Right cardiac atrium (tissue), 5 donors: Measurements from ENCODE around the gene SIX4. TPM values are rescaled to one million over a fixed set of nuclear protein-coding genes. Genes with fewer than 3 reads are reported as not detected.

ENCODE experiments used
- ATAC-seq, 2 donors: fragments of 200-7000 bp; cut with Tn5 transposase; one replicate each; pipeline versions ENCODE4 v1.8.0 to v1.9.1; 2020; ENCODE audit warnings: moderate library complexity in 2 of 2, mild to moderate bottlenecking in 1 of 2
- DNase-seq, 3 donors: peaks; one replicate each; pipeline ENCODE4 v3.0.0-alpha.2; 2020
- H3K27ac ChIP-seq: one replicate; pipeline ENCODE4 v1.5.1; 2013; ENCODE audit warnings: mild to moderate bottlenecking, low read length, control low read depth, moderate library complexity
- H3K27me3 ChIP-seq: one replicate; pipeline ENCODE4 v1.6.1; 2013; ENCODE audit not compliant: control insufficient read depth, insufficient read depth
- H3K4me1 ChIP-seq: one replicate; pipeline ENCODE4 v1.6.1; 2013; ENCODE audit warnings: low read length; ENCODE audit not compliant: control insufficient read depth, insufficient read depth
- H3K4me3 ChIP-seq: one replicate; pipeline ENCODE4 v1.5.1; 2013; ENCODE audit warnings: low read length, control low read depth
- H3K9me3 ChIP-seq: one replicate; pipeline ENCODE4 v1.6.1; 2013; ENCODE audit warnings: low read length; ENCODE audit not compliant: control insufficient read depth
- WGBS: extraction: QIAGEN DNeasy Blood & Tissue Kit; methylation state at CpG from one replicate; pipeline ENCODE4 v1.1.7; 2013; 5-methylcytosine and 5-hydroxymethylcytosine counted together
- intact Hi-C, 4 donors: fragments of 100-400 bp; cut with DNase I; formaldehyde crosslinking; loops; one replicate each; pipeline versions ENCODE4 v1.11.0 to v1.14.0; 2022 to 2023
- polyA plus RNA-seq: library from polyadenylated mRNA; stranded (reverse); fragments of 200-250 nt; gene quantifications from one replicate; pipeline ENCODE4 v1.2.3, GENCODE V29; 2013
- total RNA-seq, 4 donors: library from RNA; stranded (reverse); fragmentation: NEBNext Ultra II Directional; extraction: Animal tissue kit (Norgen Biotek cat#: 25700); gene quantifications; one replicate each; pipeline ENCODE4 v1.2.1, GENCODE V29; 2021
- donor health status: healthy with polysubstance abuse.
- donor health status: DM: no; HTN: yes; CAD: no.
- donor health status: DM: no; HTN: no; CAD: no.
- donor health status: DM: no; HTN: yes; CAD: no; lungs with severe emphysema.
- donor health status: DM: yes; HTN: yes; CAD: no.

Gene SIX4
- total and polyA plus RNA-seq, 5 donors = 1.1 to 4.1 (median 3.2) TPM

GRCh38 chr14:60684203-60684602, 39.9 kb downstream of the SIX4 start:
- Histone ChIP-seq H3K27ac (no peak overlapping the region), H3K4me3 (no peak overlapping the region), H3K9me3 (no peaks in the 10 kb centered on the region), H3K4me1 (no peaks in the 10 kb centered on the region), H3K27me3 (no peaks in the 10 kb centered on the region)
- DNase-seq (no peak), ATAC-seq (no peak)
- intact Hi-C loops = no loop called here
- 70% methylated on average over 2 of the region's 2 CpGs for WGBS

GRCh38 chr14:60681271-60681670, 42.9 kb downstream of the SIX4 start:
- Histone ChIP-seq H3K9me3 (no peaks in the 10 kb centered on the region), H3K4me3 (no peak overlapping the region), H3K4me1 (no peaks in the 10 kb centered on the region), H3K27ac (no peak overlapping the region), H3K27me3 (no peaks in the 10 kb centered on the region)
- no peak for DNase-seq
- intact Hi-C loops = no loop called here
- ATAC-seq = no peak

- 92% methylated on average over 3 of the region's 3 CpGs for WGBS
- intact Hi-C loops = no loop called here
- DNase-seq = no peak
- Histone ChIP-seq H3K4me3 (no peak overlapping the region), H3K4me1 (no peaks in the 10 kb centered on the region), H3K27ac (no peak overlapping the region), H3K9me3 (no peaks in the 10 kb centered on the region), H3K27me3 (no peaks in the 10 kb centered on the region)
- ATAC-seq = no peak
Observed at GRCh38 chr14:60680511-60680910, 43.6 kb downstream of the SIX4 start.

GRCh38 chr14:60679566-60680258, 44.4 kb downstream of the SIX4 start:
- no peaks in the 10 kb centered on the region for H3K4me1 ChIP-seq
- no peak for DNase-seq
- 68% methylated on average over 4 of the region's 4 CpGs for WGBS
- intact Hi-C loops = no loop called here
- H3K27me3 ChIP-seq = no peaks in the 10 kb centered on the region
- ATAC-seq = no peak
- H3K27ac ChIP-seq = no peak overlapping the region
- no peak overlapping the region for H3K4me3 ChIP-seq
- no peaks in the 10 kb centered on the region for H3K9me3 ChIP-seq

GRCh38 chr14:60677701-60678100, 46.5 kb downstream of the SIX4 start:
- intact Hi-C loops = no loop called here
- ATAC-seq = no peak
- Histone ChIP-seq H3K9me3 (no peaks in the 10 kb centered on the region), H3K27me3 (no peaks in the 10 kb centered on the region), H3K4me1 (no peaks in the 10 kb centered on the region), H3K27ac (no peak overlapping the region), H3K4me3 (no peak overlapping the region)
- no peak for DNase-seq

- 77% methylated on average over 3 of the region's 3 CpGs for WGBS
- H3K27me3 ChIP-seq = no peaks in the 10 kb centered on the region
- no peaks in the 10 kb centered on the region for H3K4me1 ChIP-seq
- ATAC-seq (no peak), DNase-seq (no peak)
- H3K4me3 ChIP-seq = no peak overlapping the region
- no peak overlapping the region for H3K27ac ChIP-seq
- intact Hi-C loops = no loop called here
- no peaks in the 10 kb centered on the region for H3K9me3 ChIP-seq
Observed at GRCh38 chr14:60670989-60671388, 53.2 kb downstream of the SIX4 start.

- H3K4me3 ChIP-seq = no peak overlapping the region
- H3K4me1 ChIP-seq = no peaks in the 10 kb centered on the region
- intact Hi-C loops = no loop called here
- DNase-seq (no peak), ATAC-seq (no peak)
- 86% methylated on average over 5 of the region's 5 CpGs for WGBS
- no peak overlapping the region for H3K27ac ChIP-seq
- H3K27me3 ChIP-seq = peaks cover 2% of the 10 kb centered on the region
- H3K9me3 ChIP-seq = no peaks in the 10 kb centered on the region
Observed at GRCh38 chr14:60668431-60669112, 55.6 kb downstream of the SIX4 start.

- no peaks in the 10 kb centered on the region for H3K4me1 ChIP-seq
- intact Hi-C loops = no loop called here
- no peaks in the 10 kb centered on the region for H3K9me3 ChIP-seq
- H3K27ac ChIP-seq = no peak overlapping the region
- no peak overlapping the region for H3K4me3 ChIP-seq
- ATAC-seq (no peak), DNase-seq (no peak)
- WGBS = 75% methylated on average over 3 of the region's 3 CpGs
- H3K27me3 ChIP-seq = peaks cover 2% of the 10 kb centered on the region
Observed at GRCh38 chr14:60665177-60665550, 59.0 kb downstream of the SIX4 start.

GRCh38 chr14:60662982-60663381, 61.2 kb downstream of the SIX4 start:
- WGBS = 63% methylated on average over 1 of the region's 1 CpG
- H3K27ac ChIP-seq = no peak overlapping the region
- ATAC-seq (no peak), DNase-seq (no peak)
- H3K27me3 ChIP-seq = peaks cover 2% of the 10 kb centered on the region
- H3K4me1 ChIP-seq = no peaks in the 10 kb centered on the region
- intact Hi-C loops = no loop called here
- H3K4me3 ChIP-seq = no peak overlapping the region
- H3K9me3 ChIP-seq = no peaks in the 10 kb centered on the region

- no peak overlapping the region for H3K27ac ChIP-seq
- intact Hi-C loops = no loop called here
- 54% methylated on average over 1 of the region's 1 CpG for WGBS
Observed at GRCh38 chr14:60661721-60662120, 62.4 kb downstream of the SIX4 start.

More at GRCh38 chr14:60661721-60662120, 62.4 kb downstream of the SIX4 start:
- no peak overlapping the region for H3K4me3 ChIP-seq
- no peaks in the 10 kb centered on the region for H3K4me1 ChIP-seq
- ATAC-seq (no peak), DNase-seq (no peak)
- no peaks in the 10 kb centered on the region for H3K9me3 ChIP-seq
- H3K27me3 ChIP-seq = peaks cover 2% of the 10 kb centered on the region
